HFF-Myc (cell line): ENCODE measurements around the gene CYP24A1.

ENCODE experiments used
- DNase-seq: peaks from one replicate; pipeline ENCODE4 v3.0.0-alpha.2; 2011; ENCODE audit warnings: low read depth; ENCODE audit errors: extremely low read depth
- H3K4me3 ChIP-seq: replicated peaks from 2 replicates; pipeline ENCODE4 v1.5.1; 2011; ENCODE audit warnings: low read depth, mild to moderate bottlenecking, control low read depth, low read length
- TF ChIP-seq, protein P1 (sequence below): IDR thresholded peaks from 2 replicates; pipeline ENCODE4 v1.5.1; 2012; ENCODE audit warnings: mild to moderate bottlenecking, low read depth, low read length, control low read depth; ENCODE audit errors: missing control alignments

CYP24A1 gene

DNA sequence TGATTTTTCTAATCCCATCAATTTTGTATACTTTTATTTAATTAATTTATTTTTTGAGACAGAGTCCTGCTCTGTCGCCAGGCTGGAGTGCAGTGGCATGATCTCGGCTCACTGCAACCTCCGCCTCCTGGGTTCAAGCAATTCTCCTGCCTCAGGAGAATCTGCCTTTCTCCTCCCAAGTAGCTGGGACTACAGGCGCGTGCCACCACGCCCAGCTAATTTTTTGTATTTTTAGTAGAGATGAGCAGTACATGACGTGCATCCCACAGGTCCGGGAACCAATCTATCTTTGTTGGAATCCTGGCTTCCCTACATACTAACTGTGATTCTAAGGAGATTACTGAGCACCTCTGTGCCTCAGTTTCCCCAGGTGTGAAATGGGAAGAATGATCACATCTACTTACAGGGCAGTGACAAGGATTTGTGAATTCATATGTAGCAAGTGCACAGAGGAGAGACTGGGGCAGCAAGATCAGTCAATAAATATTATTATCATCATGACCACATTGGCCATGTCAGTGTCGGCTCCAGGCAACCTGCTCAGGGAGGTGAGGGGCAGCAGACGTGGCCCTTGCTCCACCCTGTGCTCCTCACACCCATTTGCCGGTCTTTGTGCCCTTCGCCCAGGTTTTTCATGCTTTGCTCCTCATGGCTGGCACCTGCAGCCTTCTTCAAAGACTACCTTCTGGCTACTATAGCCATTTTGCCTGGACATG lies 22.1 kb downstream of the CYP24A1 start:
- DNase-seq = no peak
- TF ChIP-seq, protein P1, sequence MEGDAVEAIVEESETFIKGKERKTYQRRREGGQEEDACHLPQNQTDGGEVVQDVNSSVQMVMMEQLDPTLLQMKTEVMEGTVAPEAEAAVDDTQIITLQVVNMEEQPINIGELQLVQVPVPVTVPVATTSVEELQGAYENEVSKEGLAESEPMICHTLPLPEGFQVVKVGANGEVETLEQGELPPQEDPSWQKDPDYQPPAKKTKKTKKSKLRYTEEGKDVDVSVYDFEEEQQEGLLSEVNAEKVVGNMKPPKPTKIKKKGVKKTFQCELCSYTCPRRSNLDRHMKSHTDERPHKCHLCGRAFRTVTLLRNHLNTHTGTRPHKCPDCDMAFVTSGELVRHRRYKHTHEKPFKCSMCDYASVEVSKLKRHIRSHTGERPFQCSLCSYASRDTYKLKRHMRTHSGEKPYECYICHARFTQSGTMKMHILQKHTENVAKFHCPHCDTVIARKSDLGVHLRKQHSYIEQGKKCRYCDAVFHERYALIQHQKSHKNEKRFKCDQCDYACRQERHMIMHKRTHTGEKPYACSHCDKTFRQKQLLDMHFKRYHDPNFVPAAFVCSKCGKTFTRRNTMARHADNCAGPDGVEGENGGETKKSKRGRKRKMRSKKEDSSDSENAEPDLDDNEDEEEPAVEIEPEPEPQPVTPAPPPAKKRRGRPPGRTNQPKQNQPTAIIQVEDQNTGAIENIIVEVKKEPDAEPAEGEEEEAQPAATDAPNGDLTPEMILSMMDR = no peak
- no peak overlapping the region for H3K4me3 ChIP-seq

DNA sequence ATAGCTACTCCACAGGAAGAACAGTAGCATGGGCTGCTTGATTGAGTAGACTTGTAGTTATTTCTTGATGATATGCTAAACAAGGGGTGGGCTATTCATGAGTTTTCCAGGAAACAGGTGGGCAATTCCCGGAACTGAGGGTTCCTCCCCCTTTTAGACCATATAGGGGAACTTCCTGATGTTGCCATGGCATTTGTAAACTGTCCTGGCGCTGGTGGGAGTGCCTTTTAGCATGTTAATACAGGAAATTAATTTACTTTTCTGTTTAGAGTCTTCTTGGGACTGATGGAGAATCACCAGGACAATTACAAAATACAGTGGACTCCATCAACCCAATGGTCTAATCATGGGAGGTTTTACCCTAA lies 22.7 kb downstream of the CYP24A1 start:
- TF ChIP-seq, protein P1 = no peak
- no peak for DNase-seq
- H3K4me3 ChIP-seq = no peak overlapping the region

- TF ChIP-seq, protein P1 = no peak
- no peak overlapping the region for H3K4me3 ChIP-seq
- DNase-seq = no peak
These were observed 24.0 kb downstream of the CYP24A1 start for GRCh38 chr20:54149765-54150264.

GRCh38 chr20:54148947-54149764 lies 24.6 kb downstream of the CYP24A1 start:
- no peak overlapping the region for H3K4me3 ChIP-seq
- TF ChIP-seq, protein P1 = no peak
- DNase-seq = no peak

GRCh38 chr20:54146672-54147071 lies 27.1 kb downstream of the CYP24A1 start:
- DNase-seq = no peak
- no peak overlapping the region for H3K4me3 ChIP-seq
- TF ChIP-seq, protein P1 = no peak

- TF ChIP-seq, protein P1 = no peak
- DNase-seq = no peak
- no peak overlapping the region for H3K4me3 ChIP-seq
These were observed 28.9 kb downstream of the CYP24A1 start for GRCh38 chr20:54144847-54145414.
